DMS79 (cell line): ENCODE data around the gene BCL3.
"Not testable (repeated sequence)": the region's sequence is repeated elsewhere in the genome, so short reads cannot be mapped to it uniquely, and the experiment has no call there.

ENCODE experiments used
- DNase-seq: peaks from one replicate; lab custom pipeline; 2025; lab: John Stamatoyannopoulos, UW

Gene BCL3

DNA sequence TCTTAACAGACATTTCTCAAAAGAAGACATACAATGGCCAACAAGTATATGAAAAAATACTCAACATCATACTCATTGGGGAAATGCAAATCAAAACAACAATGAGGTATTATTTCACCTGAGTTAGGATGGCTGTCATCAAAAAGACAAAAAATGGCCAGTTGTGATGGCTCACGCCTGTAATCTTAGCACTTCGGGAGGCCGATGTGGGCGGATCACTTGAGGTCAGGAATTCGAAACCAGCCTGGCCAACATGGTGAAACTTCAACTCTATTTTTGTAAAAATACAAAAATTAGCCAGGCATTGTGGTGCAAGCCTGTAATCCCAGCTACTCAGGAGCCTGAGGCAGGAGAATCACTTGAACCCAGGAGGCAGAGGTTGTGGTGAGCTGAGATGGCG, 27.6 kb upstream of the BCL3 start:
- no peak for DNase-seq

DNA sequence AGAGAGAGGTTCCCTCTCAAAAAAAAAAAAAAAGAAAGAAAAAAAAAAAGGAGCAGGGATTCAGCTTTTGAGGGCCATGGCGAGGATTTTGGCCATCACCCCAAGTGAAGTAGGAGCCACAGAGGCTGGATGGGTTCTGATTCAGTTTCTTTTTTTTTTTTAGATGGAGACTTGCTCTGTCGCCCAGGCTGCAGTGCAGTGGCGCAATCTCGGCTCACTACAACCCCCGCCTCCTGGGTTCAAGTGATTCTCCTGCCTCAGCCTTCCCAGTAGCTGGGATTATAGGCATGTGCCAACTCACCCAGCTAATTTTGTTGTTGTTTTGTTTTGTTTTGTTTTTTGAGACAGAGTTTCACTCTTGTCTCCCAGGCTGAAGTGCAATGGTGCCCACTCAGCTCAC, 27.1 kb upstream of the BCL3 start:
- not testable (repeated sequence) for DNase-seq

DNA sequence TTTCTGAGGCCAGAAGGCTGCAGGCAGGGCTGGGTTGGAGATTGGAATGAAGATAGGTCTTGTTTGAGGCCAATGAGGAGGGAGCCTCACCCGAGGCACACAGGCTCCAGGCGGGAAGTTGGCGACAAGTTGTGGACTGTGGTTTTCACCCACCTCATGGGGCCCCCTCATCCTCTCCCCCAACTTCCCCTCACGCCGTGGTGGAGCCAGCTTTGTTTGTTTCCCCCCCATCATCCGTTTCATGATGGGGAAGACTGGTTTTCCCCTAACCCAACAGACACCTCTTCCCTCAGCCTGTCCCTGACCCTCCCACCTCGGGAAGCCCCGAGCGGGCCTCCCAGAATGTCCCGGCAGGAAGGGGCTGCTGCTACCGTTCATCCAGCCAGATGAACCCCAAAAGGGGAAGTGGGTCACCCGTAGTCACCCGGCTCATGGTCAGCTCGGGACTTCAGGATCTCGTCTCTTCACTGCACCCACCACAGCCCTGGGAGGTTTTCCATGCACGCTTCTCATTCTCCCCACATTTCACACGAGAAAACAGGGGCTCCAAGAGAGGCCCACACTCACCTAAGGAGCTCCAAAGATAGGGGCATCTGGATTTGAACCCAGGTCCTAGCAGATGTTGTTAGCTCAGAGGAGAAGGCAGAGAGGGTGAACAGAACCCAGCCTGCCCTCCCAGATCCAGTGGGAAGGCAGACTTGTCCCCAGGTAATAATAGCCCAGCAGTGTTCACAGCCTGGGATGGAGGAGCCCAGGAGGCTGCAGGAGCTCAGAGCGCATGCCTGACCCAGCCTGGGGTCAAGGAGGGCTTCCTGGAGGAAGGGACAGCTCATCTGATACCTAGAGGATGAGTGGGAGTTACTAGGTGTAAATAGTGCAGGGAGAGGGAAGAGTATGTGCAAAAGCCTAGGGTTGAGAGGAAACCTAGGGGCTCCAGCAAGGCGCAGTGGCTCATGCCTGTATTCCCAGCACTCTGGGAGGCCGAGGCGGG, 26.1 kb upstream of the BCL3 start:
- no peak for DNase-seq

DNA sequence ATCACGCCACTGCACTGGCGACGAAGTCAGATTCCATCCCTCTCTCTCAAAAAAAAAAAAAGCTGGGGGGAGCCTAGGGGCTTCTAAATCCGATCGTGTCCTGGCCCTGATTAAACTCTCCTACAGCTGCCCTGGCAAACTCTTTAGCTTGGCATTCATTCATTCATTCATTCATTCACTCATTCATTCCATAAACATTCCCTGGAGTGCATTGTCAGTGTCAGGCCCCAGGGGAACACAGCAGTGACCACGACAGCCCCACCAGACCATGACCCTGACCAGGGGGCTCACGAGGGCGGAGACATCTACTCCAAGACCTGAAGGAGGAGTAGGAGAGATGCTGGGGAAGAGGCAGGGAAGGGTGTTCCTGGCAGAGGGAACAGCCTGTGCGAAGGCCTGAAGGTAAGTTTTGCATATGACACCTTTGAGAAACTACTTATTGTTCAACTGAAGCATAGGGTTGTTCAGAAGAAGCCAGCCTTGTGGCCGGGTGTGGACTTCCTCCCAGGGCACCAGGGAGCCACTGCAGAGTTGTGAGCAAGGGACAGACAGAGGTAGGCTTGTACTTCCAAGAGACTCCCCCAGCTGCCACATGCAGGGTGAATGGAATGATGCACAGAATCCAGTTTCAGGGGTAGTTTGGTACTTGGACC, 25.1 kb upstream of the BCL3 start:
- DNase-seq = no peak

DNA sequence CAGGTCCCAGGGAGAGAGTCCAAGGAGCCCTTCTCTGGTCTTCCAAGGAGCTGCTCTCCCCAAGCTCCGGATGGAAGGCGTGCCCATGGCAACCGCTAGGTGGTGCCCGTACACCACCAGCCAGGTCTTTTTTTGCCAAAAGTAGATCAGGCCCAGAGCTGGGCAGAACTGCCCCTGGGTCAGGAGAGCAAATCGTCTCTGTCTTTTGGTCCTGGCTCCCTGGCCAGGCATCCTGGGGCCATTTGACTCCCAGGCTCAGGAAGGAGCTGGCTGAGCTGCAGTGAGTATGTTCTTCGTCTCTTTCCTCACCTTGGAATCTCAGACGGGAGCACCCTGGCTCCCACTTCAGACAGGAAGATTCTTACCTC, 24.6 kb upstream of the BCL3 start:
- peak; percentile 15 for DNase-seq

DNA sequence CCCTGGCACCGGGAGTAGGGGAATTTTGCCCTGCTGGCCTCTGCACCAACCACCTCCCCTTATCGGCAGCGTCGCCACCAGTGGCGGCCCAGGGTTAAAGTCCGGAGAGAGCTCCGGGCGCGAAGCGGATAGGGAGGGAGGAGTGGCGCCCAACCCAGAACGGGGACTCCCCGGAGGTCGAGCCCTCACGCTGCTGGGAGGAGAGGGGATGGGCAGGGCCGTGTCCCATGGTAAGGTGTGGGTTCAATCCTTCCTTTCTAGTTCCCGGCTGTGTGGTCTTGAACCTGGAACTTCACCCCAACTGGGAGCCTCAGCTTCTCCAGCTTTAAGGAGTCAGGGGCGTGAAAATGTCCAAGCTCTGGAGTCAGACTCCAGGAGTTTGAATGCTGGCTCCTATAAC, 23.3 kb upstream of the BCL3 start:
- DNase-seq = no peak

DNA sequence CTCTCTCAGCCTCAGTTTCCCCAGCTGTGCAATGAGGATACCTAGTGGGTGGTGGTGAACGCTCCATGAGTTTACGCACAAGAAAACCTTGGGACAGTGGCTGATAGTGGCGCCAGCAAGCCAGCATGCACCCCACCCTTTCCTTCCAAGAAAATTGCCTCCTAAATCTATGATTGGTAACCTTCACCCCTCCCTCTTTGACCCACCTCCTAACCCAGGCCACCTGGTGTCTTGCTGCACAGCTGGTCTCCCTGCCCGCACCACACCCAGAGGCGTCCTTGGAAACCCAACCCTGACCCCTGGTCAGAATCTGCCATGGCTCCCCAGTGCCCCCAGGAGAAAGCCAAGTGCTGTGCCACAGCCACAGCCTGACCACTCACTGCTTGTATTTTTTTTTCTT, 22.8 kb upstream of the BCL3 start:
- no peak for DNase-seq

DNA sequence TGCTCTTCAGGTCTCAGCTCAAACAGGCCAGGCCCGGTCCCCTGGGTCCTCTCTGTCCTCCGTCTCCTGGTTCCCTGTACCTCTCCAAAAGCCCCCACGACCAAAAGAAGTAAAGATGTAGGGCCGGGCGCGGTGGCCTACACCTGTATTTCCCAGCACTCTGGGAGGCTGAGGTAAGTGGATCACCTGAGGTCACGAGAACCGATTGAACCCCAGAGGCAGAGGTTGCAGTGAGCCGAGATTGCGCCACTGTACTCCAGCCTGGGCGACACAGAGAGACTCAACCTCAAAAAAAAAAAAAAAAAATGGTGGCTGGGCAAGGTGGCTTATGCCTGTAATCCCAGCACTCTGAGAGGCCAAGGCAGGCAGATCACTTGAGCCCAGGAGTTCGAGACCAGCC, 22.0 kb upstream of the BCL3 start:
- no peak for DNase-seq

DNA sequence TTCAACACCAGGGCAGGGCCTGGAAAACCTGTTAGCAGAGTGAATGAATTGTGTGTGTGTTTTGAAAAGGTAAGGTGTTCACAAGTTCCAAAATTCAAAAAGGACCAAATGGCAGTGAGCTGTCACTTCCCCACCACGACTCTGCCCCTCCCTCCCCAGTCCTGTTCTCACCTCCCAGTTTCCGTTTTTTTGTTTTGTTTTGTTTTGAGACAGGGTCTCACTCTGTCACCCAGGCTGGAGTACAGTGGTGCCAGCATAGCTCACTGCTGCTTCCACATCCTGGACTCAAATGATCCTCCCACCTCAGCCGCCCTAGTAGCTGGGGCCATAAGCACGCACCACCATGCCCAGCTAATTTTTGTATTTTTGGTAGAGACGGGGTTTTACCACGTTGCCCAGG, 20.3 kb upstream of the BCL3 start:
- no peak for DNase-seq

DNA sequence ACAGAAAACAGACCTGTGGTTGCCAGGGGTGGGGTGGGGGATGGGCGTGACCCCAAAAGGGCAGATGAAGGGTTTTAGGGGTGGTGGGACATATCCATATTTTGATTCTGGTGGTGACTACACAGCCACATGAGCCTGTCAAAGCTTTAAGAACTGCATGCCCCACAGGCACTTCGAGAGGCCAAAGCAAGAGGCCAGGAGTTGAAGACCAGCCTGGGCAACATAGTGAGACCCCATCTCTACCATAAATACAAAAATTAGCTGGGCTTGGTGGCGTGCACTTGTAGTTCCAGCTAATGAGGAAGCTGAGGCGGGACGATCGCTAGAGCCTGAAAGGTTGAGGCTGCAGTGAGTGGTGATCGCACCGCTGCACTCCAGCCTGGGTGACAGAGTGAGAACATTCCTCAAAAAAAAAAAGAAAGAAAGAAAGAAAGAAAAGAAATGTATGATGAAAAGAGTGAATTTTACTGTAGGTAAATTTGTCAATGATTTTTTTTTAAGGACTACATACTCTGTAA, 18.9 kb upstream of the BCL3 start:
- no peak for DNase-seq

DNA sequence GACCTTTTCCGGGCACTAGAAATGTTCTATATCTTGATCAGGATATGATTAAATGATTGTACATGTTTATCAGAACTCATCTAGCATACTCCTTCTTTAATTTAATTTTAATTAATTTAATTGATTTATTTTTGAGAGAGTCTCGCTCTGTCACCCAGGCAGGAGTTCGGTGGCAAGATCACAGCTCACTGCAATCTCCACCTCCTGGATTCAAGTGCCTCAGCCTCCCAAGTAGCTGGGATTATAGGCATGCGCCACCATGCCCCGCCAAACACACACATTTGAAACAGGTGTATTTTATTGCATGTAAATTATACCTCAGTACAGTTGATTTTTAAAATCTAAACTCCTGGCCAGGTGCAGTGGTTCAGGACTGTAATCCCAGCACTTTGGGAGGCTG, 17.4 kb upstream of the BCL3 start:
- DNase-seq = no peak

DNA sequence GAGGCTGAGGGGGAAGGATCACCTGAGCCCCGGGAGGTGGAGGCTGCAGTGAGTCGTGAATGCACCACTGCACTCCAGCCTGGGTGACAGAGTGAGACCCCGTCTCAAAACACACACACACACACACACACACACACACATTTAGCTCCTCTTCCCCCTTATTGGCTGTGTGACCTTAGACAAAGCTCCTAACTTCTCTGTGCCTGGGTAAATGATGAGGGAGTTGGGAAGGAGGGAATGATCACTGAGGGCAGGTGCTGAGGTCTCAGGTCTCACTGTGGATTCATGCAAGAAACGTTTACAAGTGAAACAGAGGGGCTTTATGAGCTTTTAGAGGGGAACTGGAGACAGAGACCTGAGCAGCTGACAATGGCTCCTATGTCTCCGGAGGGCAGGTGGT, 16.9 kb upstream of the BCL3 start:
- DNase-seq = no peak

DNA sequence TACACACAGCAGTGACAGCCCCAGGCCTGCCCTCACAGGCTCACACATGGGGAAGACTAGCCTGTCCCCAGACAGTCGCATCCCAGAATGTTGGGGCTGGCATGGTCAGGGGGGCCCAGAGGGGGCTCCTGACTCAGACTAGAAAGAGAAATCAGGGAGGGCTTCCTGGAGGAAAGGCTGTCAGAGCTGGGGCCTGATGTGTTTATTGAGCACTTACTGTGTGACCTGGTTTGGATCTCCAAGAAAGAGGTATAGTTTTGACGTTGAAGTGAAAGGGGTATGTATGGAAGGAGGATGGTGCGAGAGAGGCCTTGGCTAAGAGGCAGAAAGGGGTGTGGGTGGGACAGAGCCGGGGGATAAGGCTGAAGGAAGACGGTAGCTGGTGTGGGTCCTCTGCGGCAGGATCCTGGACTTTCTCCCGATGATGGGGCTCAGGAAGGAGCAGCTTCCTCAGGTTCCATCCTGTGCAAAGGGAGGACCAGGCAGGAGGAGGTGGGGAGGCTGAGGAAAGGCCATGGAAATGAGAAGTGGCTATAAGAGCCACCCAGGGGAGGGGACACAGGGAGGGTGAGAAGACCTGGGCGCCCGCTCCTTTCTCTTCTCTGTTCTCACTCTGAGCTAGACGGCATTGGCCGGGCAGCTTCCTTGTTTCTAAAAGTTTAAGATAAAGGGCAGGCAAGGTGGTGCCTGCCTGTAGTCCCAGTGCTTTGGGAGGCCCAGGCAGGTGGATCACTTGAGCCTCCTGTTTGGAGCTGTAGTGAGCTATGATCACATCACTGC, 16.1 kb upstream of the BCL3 start:
- no peak for DNase-seq

DNA sequence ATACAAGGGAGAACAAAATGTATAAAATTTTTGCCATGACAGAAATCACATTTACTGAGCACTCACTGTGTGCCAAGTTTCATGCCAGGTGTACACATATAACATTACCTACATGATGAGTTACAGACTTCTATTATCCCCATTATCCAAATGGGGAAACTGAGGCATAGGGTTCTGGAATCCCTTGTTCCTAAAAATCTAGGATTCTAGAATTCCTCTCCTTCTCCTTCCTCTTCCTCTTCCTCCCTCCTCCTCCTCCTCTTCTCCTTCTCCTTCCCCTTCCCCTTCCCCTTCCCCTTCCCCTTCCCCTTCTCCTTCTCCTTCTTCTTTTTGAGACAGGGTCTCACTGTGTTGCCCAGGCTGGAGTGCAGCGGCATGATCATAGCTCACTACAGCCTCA, 14.2 kb upstream of the BCL3 start:
- no peak for DNase-seq

DNA sequence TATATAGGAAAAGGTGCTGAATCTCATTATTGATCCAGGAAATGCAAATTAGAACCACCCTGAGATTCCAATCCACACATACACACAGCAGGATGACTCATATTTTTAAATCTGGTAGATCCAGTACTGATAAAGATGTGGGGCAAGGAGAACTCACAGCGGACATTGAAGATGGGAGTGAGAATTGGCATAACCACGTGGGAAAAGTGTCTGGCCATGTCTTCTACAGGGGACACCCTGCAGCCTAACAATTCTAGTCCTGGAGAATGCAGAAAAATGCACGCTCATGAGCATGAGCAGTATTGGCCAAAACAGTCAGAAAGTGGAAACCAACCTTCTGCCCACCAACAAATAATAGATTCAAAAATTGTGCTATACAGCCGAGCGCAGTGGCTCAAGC, 13.5 kb upstream of the BCL3 start:
- DNase-seq = no peak

DNA sequence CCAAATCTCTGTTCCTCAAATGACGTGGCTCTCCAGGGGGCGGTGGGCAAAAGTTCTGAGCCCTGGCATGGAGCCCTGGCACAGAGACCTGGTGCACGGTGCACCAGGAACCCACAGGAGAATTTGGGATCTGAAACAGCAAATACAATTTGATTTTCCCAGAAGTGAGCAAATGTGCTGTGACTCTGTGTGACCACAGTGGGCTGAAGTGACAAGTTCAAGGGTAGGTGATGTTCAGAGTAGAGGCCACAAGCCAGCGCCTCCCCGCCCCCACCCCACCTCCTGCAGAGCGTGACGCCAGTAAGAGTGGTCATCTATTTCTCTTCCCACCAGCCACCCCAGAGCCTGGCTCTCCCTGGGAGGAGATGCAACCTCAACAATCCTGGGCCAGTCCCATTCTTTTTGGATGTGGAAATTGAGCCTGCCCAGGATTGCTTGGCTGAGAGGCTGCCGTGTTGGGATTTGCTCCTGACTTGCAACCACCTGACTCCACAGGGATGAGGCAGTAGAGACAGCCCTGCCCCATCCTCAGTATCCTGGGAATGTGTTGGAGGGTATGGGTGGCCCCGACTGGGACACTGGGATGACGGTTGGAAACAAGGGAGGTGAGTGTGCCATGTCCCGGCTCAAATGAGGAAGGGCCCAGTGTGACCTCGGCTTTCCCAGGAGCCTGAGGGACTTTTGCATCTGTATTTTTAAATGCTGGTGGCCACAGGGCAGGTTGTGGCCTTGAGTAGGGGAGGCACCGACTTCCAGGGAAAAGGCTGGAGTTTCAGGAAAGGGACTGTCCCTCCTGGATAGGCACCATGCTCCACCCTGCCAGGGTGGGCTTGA, 11.1 kb upstream of the BCL3 start:
- no peak for DNase-seq

DNA sequence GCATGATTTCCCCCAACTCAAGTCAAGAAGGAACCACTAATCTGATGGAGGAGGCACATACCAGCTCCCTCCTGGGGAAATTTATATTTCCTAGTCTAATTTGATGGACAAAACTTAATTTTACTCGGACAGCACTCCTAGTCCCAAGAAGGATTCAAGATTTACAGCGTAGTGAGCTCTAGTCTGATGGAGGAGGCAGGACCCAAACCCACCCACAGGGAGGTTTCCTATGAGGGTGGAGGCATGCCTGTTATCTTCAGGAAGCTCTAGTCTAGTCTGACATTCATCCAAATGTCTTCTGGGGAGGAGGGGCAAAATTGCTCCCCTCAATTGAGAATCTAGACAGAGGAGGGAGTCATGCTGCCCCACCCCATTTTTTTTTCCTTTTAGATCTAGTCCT, 10.4 kb upstream of the BCL3 start:
- DNase-seq = no peak

DNA sequence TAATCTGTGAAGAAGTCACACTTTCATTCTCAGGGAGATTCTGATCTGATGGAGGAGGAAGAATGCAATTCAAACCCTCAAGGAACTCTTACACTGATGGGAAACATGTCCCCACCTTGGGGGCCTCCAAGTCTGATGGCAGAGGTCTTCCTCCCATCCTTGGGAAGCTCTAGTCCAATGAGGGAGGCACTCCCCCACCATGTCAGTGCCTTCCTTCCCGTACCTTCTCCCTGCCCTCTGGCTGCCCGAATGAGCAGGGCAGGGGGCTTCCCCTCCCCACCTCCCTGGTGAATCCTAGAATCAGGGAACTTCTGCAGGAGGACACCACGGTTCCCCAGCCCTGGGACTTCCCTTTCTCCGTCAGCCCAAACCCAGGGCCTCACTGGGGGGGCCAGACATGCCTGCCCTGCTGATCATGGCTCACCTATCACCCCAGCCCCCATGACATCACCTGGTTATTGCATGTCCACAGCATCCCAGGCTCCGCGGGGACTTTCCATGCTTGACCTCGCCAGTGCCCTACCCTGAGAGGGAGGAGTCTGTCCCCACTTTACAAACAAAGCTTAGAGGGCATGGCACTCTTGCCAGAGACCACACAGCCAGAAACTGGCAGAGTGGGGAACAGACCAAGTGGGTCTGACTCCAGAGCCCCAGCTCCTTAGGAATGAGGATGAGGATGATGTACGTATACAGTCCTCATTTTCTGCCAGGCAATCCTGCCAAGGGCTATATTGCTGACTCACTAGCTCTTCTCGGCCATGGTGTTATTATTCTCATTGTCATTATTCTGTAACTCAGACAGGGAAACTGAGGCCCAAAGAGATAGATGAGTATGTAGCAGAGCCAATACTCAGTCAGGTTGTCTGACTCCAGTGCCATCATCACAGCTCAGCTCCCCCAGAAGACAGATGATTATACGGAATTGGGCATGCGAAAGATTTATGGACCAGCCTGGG, 9.6 kb upstream of the BCL3 start:
- no peak for DNase-seq

DNA sequence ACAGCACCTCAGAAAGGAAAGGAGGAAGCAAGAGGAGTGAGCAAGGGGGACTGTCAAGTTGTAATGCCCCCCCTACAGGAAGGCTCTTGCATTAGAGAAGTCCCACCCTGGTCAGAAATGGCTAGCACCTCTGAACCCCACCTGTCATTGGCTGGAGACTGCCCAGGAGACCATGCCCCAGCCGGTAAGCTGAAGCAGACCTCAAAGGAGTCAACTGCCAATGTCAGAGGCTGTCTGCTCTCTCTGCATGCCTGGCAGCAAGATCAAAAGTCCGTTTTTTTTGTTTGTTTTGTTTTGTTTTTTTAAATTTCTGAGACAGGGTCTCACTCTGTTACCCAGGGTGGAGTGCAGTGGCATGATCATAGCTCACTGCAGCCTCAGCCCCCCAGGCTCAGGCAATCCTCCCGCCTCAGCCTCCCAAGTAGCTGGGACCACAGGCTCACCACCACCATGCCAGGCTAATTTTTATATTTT, 8.1 kb upstream of the BCL3 start:
- no peak for DNase-seq

DNA sequence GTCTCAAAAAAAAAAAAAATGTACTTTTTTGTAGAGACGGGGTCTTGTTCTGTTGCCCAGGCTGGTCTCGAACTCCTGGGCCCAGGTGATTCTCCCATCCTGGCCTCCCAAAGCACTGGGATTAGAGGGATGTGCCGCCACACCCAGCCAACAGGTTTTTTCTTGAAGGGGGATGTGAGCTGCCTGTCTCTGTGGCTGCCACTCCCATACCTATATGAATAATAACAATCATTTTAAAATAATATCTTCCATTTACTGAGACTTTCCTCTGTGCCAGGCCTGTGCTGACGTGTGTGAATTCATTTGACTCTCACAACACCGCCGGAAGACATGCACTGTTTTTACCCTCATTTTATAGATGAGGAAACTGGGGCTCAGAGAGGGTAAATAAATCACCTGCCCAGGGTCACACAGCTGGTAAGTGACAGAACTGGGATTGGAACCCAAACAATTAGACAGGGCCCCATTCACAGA, 7.2 kb upstream of the BCL3 start:
- DNase-seq = no peak
